NCI-H1048 (cell line): ENCODE measurements around the gene REC8.
"Not testable (repeated sequence)": the region's sequence is repeated elsewhere in the genome, so short reads cannot be mapped to it uniquely, and the experiment has no call there.

Experiments used
- DNase-seq: peaks from one replicate; lab custom pipeline; 2025; lab: John Stamatoyannopoulos, UW

REC8 gene

GRCh38 chr14:24204163-24205146 lies 32.6 kb downstream of the REC8 start:
- no peak for DNase-seq

- DNase-seq, result no peak
Measured at GRCh38 chr14:24206260-24207103, 34.6 kb downstream of the REC8 start.

- DNase-seq, result no peak
Measured at GRCh38 chr14:24207104-24207551, 35.2 kb downstream of the REC8 start.

- no peak for DNase-seq
Measured at GRCh38 chr14:24207625-24208024, 35.7 kb downstream of the REC8 start.

DNA sequence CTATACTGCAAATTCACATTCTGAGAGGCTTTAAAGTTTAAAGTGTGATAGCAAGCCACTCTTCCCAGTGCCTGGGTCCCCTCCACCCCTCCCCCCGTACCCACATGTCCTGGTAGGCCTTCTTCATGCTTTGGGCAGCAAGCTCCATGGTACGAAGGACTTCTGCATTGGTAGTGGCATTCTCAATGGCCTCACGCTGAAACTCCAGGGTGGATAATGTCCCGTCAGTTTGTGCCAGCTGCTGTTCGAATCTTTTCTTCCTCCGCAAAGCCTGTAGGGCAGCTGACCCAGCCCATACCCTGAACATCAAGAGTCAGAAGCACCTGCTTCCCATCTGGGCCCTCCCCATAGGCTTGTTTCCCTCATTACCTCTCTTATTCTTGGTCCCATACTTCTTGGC lies 39.4 kb downstream of the REC8 start:
- no peak for DNase-seq

GRCh38 chr14:24212924-24213865 lies 41.3 kb downstream of the REC8 start, which contains the start of gene CHMP4A:
Gene CHMP4A, minus strand, starts transcription at chr14:24213488. Its CDS starts 49 bp downstream, at chr14:24213439.
- peak; percentile 95 for DNase-seq

- no peak for DNase-seq
Measured at GRCh38 chr14:24213866-24214662, 42.2 kb downstream of the REC8 start.

DNA sequence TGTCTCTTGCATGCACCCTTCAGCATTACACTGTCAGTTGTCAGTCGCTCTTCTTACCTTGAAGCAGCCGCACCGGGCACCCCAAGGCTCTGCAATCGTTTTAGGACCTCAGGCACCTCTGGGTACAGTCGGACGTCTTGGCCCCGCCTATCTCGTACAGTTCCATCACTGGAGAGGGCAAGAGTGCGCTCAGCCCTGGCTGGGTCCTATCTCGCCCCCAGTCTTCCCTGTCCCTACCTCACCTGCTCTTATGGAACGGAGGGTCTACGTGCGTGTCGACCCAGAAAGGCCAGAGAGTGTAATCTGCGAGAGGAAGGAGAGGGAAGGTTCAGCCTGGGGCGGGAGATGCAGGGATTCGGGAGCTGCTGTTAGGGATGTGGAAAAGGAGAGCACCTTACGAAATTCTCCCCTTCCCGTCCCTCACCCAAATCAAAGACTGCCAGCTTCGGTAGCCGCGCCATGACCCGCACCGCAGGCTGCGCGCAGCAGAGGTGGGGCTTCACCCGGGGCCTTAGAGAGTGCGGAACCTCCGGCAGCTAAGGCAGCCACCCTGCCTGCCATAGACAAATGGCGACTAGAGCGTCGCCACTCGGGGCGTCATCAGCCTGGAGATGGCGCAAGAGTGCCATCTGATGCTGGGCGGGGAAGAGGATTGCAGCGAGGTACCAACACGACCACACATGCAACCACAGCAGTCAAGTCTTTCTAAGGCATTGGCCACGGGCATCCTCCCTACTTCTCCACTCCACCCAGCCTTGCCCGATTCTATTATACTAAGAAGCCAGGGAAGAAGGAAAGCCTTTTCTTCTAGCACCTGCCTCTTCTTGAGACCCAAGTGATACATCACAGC lies 43.8 kb downstream of the REC8 start, which contains the start of gene MDP1:
Gene MDP1, minus strand, starts transcription at position 572 of the 850 bp plus-strand sequence. Its CDS starts 111 bp downstream, at position 461.
- peak; percentile 64 for DNase-seq

DNA sequence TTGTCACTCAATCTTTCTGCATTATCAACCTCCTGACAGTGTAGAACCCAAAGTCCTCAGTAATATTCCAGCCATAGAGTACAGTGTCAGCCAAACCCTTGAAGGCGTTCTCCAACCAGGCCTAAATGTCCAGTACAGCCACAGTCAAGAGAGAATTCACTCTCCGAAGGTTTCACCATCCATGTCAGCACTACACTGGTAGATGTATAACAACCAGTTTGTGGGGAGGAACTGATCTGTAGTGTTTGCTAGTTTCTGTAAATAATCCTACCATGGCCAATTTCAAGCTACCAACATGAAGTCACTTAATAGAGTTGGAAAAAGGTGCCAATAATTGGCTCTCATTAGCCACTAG lies 44.4 kb downstream of the REC8 start:
- no peak for DNase-seq

- DNase-seq, result not testable (repeated sequence)
Measured at GRCh38 chr14:24216876-24217275, 45.0 kb downstream of the REC8 start.

GRCh38 chr14:24219080-24219479 lies 47.2 kb downstream of the REC8 start:
- no peak for DNase-seq

- DNase-seq, result no peak
Measured at GRCh38 chr14:24219521-24219920, 47.6 kb downstream of the REC8 start.

DNA sequence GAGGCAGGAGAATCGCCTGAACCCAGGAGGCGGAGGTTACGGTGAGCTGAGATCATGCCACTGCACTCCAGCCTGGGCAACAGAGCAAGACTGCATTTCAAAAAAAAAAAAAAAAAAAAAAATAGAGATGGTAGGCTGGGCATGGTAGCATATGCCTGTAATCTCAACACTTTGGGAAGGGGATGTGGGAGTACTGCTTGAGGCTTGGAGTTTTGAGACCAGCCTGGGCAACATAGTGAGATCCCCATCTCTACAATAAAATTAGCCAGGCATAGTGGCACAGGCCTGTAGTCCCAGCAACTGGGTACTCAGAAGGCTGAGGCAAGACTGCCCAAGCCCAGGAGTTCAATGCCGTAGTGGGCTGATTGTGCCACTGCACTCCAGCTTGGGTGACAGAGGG lies 51.1 kb downstream of the REC8 start:
- not testable (repeated sequence) for DNase-seq

- DNase-seq, result no peak
Measured at GRCh38 chr14:24224618-24225071, 52.8 kb downstream of the REC8 start.

- no peak for DNase-seq
Measured at GRCh38 chr14:24226473-24226872, 54.6 kb downstream of the REC8 start.

DNA sequence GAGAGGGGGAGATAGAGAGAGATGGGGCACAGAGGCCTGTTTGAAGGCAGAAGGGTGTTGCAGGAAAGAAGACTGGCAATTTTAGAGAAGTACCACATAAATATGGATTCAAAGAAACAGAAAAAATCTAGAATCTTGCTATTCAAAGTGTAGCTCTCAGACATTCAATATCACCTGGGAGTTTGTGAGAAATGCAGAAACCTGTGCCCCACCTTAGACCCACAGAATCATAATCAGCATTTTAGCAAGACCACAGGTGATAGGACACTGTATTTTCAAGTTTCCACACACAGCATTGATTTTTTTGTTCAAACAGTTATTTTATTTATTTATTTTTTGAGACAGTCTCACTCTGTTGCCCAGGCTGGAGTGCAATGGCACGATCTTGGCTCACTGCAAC lies 57.0 kb downstream of the REC8 start:
- DNase-seq, result no peak
